Measurements from ENCODE around the gene TOMM7.

GRCh38 chr7:22827563-22827962 is 4.9 kb upstream of the TOMM7 start:
- TF ChIP-seq ZNF302 (CRISPR knock-in tag; IDR thresholded peaks at IDR 0.05) (no peak), PBX3 (IDR thresholded peaks at IDR 0.05) (no peak), POLR2AphosphoS2 (conservative IDR thresholded peaks at IDR 0.05; ENCODE audit: low read length) (no peak), CTCF (IDR thresholded peaks at IDR 0.05) (no peak), REST (IDR thresholded peaks at IDR 0.05) (no peak), MAX (IDR thresholded peaks at IDR 0.05) (no peak), MAZ (IDR thresholded peaks at IDR 0.05; ENCODE audit: borderline replicate concordance, low read depth, low read length) (no peak), POLR2A (IDR thresholded peaks at IDR 0.05; ENCODE audit: low read length) (no peak), USF2 (IDR thresholded peaks at IDR 0.05) (no peak)
